WTC11 (cell line): ENCODE results near the gene CCDC175.

Source experiments
- CREB1 ChIP-seq: sonication (generic); formaldehyde crosslinking; IDR thresholded peaks from 2 replicates; pipeline ENCODE4 v1.8.0; 2023; ENCODE audit warnings: mild to moderate bottlenecking, missing genetic modification reagents
- CTCF ChIP-seq: fragments of 200-600 bp; IDR thresholded peaks from 2 replicates; pipeline ENCODE4 v1.8.0; 2022; ENCODE audit warnings: antibody characterized with exemption
- MAX ChIP-seq: sonication (generic); formaldehyde crosslinking; IDR thresholded peaks from 2 replicates; pipeline ENCODE4 v1.8.0; 2022; ENCODE audit warnings: mild to moderate bottlenecking, missing genetic modification reagents

DNA sequence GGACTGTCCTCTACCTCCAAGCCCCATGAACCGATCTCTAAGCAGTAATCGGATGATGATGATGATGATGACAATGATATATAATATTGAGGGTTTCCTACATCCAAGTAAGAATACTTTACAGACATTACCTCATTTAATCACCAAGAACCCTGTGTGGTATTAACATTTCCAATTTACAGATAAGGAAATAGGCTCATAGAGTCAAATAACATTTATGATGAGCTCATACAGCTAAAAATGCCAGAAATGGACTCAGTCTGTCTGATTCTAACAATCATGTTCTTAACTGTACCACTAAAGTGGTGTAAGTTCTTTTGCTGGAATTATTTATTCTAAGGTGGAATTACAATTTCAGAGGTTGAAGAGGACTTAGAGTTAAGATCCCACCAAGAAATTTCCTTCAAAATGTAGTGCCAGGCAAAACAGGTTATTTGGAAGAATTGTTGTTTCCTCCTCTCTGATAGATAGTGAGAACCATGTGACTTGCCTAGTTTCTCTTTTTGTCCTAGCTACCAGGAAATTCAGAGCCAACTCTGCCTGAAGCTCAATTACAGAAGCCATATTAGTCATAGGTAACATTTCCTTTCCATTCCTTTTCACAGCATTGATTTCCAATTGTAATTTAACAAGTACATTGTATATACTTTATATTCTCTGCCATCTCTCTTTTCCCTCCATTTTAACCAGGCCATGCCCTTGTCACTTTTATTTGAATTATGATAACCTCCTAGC lies 23.8 kb upstream of the CCDC175 start:
- TF ChIP-seq CREB1 (CRISPR knock-in tag), result no peak
- TF ChIP-seq MAX, result no peak
- no peak for TF ChIP-seq CTCF
